Endodermal cell (in vitro differentiated cells): ENCODE measurements around the gene FRS2. TPM values are rescaled to one million over a fixed set of nuclear protein-coding genes. Genes with fewer than 3 reads are reported as not detected.

Experiments
- DNase-seq: peaks from one replicate; pipeline ENCODE4 v3.0.0-alpha.2; 2017
- H3K27ac ChIP-seq: 2 replicates; pipeline ENCODE4 v1.5.1; 2013; ENCODE audit warnings: mild to moderate bottlenecking, low read depth, low read length, moderate library complexity
- H3K27me3 ChIP-seq: 2 replicates; pipeline ENCODE4 v1.6.1; 2013; ENCODE audit warnings: mild to moderate bottlenecking, low read length, moderate library complexity; ENCODE audit not compliant: insufficient read depth, control insufficient read depth, poor library complexity, severe bottlenecking
- H3K36me3 ChIP-seq: 2 replicates; pipeline ENCODE4 v1.7.0; 2013; ENCODE audit warnings: mild to moderate bottlenecking, low read length, moderate library complexity; ENCODE audit not compliant: control insufficient read depth, insufficient read depth
- H3K4me1 ChIP-seq: one replicate; pipeline ENCODE4 v1.7.0; 2013; ENCODE audit warnings: low read length; ENCODE audit not compliant: control insufficient read depth, insufficient read depth
- H3K4me3 ChIP-seq: 2 replicates; pipeline ENCODE4 v1.5.1; 2013; ENCODE audit warnings: mild to moderate bottlenecking, low read length, moderate library complexity
- H3K9ac ChIP-seq: 2 replicates; pipeline ENCODE4 v1.6.1; 2013; ENCODE audit warnings: mild to moderate bottlenecking, low read length, moderate library complexity; ENCODE audit not compliant: poor library complexity, severe bottlenecking; ENCODE audit errors: extremely low read depth
- H3K9me3 ChIP-seq: 2 replicates; pipeline ENCODE4 v1.6.1; 2013; ENCODE audit warnings: mild to moderate bottlenecking, low read length, moderate library complexity; ENCODE audit not compliant: control insufficient read depth
- H3K27ac Mint-ChIP-seq: 2 replicates; pipeline ENCODE4 v1.8.0; 2020; ENCODE audit warnings: mixed read lengths
- H3K27me3 Mint-ChIP-seq: 2 replicates; pipeline ENCODE4 v1.8.0; 2021; ENCODE audit warnings: mild to moderate bottlenecking, mixed read lengths; ENCODE audit not compliant: insufficient read depth
- H3K36me3 Mint-ChIP-seq: 2 replicates; pipeline ENCODE4 v1.8.0; 2020; ENCODE audit warnings: low read depth, mixed read lengths
- H3K4me1 Mint-ChIP-seq: 2 replicates; pipeline ENCODE4 v1.8.0; 2020; ENCODE audit warnings: mixed read lengths
- H3K4me3 Mint-ChIP-seq: 2 replicates; pipeline ENCODE4 v1.8.0; 2020; ENCODE audit warnings: mild to moderate bottlenecking, moderate library complexity, mixed read lengths
- H3K9me3 Mint-ChIP-seq: 2 replicates; pipeline ENCODE4 v1.8.0; 2020; ENCODE audit warnings: mild to moderate bottlenecking, mixed read lengths
- CTCF ChIP-seq: fragments of 200-600 bp; sonication (generic); conservative IDR thresholded peaks from 2 replicates; pipeline ENCODE4 v1.5.0; 2021; ENCODE audit warnings: antibody characterized with exemption, mild to moderate bottlenecking
- WGBS, 2 experiments: methylation state at CpG; one replicate each; pipeline versions ENCODE4 v1.1.5 to v1.1.7; 2013; ENCODE audit warnings: missing lambda C conversion rate in 2 of 2, mixed read lengths in 1 of 2; ENCODE audit not compliant: insufficient coverage in 1 of 2, insufficient read length in 1 of 2; 5-methylcytosine and 5-hydroxymethylcytosine counted together
- total RNA-seq, 2 donors: library from RNA; stranded (reverse); fragmentation: NEBNext Ultra II Directional in 1 of 2; extraction: Animal tissue kit (Norgen Biotek cat#: 25700) in 1 of 2; gene quantifications; 2 replicates in 1 of 2; 3 replicates in 1 of 2; pipeline ENCODE4 v1.2.1, GENCODE V29; 2021

FRS2 gene
- total RNA-seq, 2 donors from 2014 or later: 63.1 to 65.8 TPM

- H3K4me1 Mint-ChIP-seq: no peaks in the 10 kb centered on the region
- 90 to 95% methylated on average over 2 to 4 of the region's 4 CpGs for WGBS, 2 experiments
- no peak overlapping the region for H3K4me3 Mint-ChIP-seq
- Histone ChIP-seq H3K27me3 (no peaks in the 10 kb centered on the region), H3K9ac (no peak overlapping the region), H3K27ac (no peak overlapping the region), H3K9me3 (no peaks in the 10 kb centered on the region), H3K36me3 (peaks cover 73% of the 10 kb centered on the region), H3K4me1 (no peaks in the 10 kb centered on the region), H3K4me3 (no peak overlapping the region)
- H3K27ac Mint-ChIP-seq: no peak overlapping the region
- DNase-seq: no peak
- TF ChIP-seq CTCF: no peak
- H3K27me3 Mint-ChIP-seq: no peaks in the 10 kb centered on the region
- H3K9me3 Mint-ChIP-seq: no peaks in the 10 kb centered on the region
- peaks cover 25% of the 10 kb centered on the region for H3K36me3 Mint-ChIP-seq
Observed at GRCh38 chr12:69569236-69569635, 99.0 kb downstream of the FRS2 start.

DNA sequence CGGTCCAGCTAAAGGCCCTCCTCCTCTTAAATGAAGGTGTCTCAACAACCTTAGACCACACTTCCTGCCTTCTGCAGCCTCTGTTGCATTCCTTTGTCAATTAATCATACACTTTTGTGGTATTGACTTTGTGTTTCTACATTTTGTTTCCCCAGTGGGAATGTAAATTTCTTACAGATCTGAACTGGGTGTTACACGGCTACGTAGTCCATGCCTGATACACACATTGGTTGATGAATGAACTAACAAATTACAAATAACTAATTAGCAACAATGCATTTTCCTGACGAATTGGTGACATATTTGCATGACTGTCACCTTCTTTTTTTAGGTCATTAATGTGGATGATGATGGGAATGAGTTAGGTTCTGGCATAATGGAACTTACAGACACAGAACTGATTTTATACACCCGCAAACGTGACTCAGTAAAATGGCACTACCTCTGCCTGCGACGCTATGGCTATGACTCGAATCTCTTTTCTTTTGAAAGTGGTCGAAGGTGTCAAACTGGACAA lies 99.9 kb downstream of the FRS2 start:
- H3K27ac ChIP-seq: no peak overlapping the region
- H3K9ac ChIP-seq: no peak overlapping the region
- no peak for DNase-seq
- Mint-ChIP-seq H3K36me3 (peaks cover 33% of the 10 kb centered on the region), H3K27ac (no peak overlapping the region), H3K27me3 (no peaks in the 10 kb centered on the region), H3K4me3 (no peak overlapping the region), H3K4me1 (no peaks in the 10 kb centered on the region), H3K9me3 (no peaks in the 10 kb centered on the region)
- H3K27me3 ChIP-seq: no peaks in the 10 kb centered on the region
- H3K9me3 ChIP-seq: no peaks in the 10 kb centered on the region
- 88 to 93% methylated on average over 3 to 10 of the region's 10 CpGs for WGBS, 2 experiments
- no peak overlapping the region for H3K4me3 ChIP-seq
- peaks cover 73% of the 10 kb centered on the region for H3K36me3 ChIP-seq
- no peaks in the 10 kb centered on the region for H3K4me1 ChIP-seq
- no peak for TF ChIP-seq CTCF

DNA sequence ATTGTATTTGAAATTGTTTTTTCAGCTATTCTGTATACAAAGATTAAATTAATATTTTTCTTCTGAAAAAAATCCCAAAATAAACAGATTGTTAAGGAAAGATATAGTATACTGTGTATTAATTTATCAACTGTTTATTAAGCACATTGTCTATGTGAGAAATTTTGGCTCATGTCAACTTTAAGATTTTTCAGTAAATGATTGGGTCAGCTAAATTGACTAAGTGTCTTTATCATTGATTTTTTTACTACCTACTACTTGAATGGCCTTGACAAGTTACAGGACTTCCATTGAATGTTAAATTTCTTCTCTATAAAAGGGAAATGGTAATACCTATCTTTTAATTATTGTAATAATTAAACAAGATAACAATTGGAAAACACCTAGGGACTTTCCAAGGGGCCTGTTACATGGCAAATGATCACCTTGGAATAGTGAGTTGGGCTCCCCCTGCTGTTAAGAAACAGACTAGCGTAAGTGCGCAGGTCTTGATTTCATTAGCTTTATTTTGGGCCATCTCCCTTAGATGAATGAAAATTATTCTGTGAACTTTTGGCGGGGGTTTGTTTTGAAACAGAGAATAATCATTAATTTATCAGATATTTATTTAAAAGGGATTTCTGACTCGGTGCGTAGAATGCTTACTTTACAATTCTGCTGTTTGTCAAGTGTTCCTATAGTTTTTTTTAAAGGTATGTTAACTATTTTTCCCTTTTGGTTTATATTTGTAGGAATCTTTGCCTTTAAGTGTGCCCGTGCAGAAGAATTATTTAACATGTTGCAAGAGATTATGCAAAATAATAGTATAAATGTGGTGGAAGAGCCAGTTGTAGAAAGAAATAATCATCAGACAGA lies 100.6 kb downstream of the FRS2 start:
- no peaks in the 10 kb centered on the region for H3K4me1 Mint-ChIP-seq
- Histone ChIP-seq H3K27me3 (no peaks in the 10 kb centered on the region), H3K4me1 (no peaks in the 10 kb centered on the region), H3K9me3 (no peaks in the 10 kb centered on the region), H3K4me3 (no peak overlapping the region), H3K9ac (no peak overlapping the region), H3K36me3 (peaks cover 77% of the 10 kb centered on the region), H3K27ac (no peak overlapping the region)
- H3K27me3 Mint-ChIP-seq: no peaks in the 10 kb centered on the region
- no peaks in the 10 kb centered on the region for H3K9me3 Mint-ChIP-seq
- H3K4me3 Mint-ChIP-seq: no peak overlapping the region
- peak; percentile 86 for DNase-seq
- H3K27ac Mint-ChIP-seq: no peak overlapping the region
- whole genome bisulfite sequencing, 2 experiments: 60 to 69% methylated on average over 2 to 5 of the region's 6 CpGs
- H3K36me3 Mint-ChIP-seq: peaks cover 38% of the 10 kb centered on the region
- TF ChIP-seq CTCF: peak; percentile 97
